ENCODE results near the gene DBN1.

DNA sequence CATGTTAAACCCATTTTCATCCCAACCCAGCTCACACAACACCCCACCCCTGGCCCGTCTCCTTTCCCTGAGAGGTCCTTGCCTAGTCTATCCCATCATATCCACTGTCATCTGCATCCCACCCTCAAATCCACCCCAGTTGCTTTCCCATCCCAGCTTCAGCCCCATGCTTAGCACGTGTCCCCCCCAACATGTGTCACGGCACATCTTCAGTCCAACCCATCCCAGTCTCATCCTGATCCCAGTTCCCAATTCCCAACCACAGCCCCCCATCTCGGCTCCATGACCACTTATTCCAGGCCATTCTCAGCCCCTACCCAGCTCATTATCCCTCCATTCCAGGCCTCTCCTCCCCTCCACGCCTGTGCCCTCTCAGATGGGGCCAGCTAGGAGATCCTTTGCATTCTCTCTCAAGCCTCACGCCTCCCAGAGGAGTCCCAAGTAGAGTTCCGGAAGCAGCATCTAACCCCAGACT is 605 bp upstream of the DBN1 start:
- TF ChIP-seq POLR2A (IDR thresholded peaks at IDR 0.05; ENCODE audit: low read depth, low read length) (no peak), POLR2AphosphoS5 (IDR thresholded peaks at IDR 0.05; ENCODE audit: insufficient read depth, low read depth, low read length) (no peak)
- TF ChIP-seq, protein P1, sequence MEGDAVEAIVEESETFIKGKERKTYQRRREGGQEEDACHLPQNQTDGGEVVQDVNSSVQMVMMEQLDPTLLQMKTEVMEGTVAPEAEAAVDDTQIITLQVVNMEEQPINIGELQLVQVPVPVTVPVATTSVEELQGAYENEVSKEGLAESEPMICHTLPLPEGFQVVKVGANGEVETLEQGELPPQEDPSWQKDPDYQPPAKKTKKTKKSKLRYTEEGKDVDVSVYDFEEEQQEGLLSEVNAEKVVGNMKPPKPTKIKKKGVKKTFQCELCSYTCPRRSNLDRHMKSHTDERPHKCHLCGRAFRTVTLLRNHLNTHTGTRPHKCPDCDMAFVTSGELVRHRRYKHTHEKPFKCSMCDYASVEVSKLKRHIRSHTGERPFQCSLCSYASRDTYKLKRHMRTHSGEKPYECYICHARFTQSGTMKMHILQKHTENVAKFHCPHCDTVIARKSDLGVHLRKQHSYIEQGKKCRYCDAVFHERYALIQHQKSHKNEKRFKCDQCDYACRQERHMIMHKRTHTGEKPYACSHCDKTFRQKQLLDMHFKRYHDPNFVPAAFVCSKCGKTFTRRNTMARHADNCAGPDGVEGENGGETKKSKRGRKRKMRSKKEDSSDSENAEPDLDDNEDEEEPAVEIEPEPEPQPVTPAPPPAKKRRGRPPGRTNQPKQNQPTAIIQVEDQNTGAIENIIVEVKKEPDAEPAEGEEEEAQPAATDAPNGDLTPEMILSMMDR (IDR thresholded peaks at IDR 0.05; ENCODE audit: extremely low read depth in 1 of 2, insufficient read depth in 1 of 2, low read depth in 1 of 2, low read length in 2 of 2) = no peak
